Measurements from ENCODE around the gene ACACB.

DNA sequence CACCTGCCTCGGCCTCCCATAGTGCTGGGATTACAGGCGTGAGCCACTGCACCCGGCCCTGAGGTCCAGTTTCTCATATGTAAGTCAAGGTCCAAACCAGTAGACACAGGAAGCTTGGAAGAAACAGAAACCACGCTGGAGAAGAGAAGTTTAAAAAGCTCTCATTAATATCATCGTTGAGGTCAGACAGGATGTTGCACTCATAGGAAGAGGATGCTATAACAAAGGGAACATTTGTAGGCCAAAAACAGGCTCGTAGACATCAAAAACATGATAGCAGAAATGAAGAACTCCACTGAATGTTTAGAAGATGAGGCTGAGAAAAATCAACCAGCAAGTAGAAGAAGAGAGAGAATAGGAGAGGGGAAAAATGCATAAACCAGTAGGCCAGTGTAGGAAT, 46.8 kb downstream of the ACACB start:
- TF ChIP-seq CTCF (IDR thresholded peaks at IDR 0.05) = no peak
- no peak for TF ChIP-seq POLR2A (IDR thresholded peaks at IDR 0.05)

Data from vagina (tissue), 2 donors.